ENCODE results near the gene ARL5A.
A peak's percentile ranks its signal among the peaks of the same experiment; 100 is the strongest.
"Not testable (repeated sequence)": the region's sequence is repeated elsewhere in the genome, so short reads cannot be mapped to it uniquely, and the experiment has no call there.

ARL5A gene

DNA sequence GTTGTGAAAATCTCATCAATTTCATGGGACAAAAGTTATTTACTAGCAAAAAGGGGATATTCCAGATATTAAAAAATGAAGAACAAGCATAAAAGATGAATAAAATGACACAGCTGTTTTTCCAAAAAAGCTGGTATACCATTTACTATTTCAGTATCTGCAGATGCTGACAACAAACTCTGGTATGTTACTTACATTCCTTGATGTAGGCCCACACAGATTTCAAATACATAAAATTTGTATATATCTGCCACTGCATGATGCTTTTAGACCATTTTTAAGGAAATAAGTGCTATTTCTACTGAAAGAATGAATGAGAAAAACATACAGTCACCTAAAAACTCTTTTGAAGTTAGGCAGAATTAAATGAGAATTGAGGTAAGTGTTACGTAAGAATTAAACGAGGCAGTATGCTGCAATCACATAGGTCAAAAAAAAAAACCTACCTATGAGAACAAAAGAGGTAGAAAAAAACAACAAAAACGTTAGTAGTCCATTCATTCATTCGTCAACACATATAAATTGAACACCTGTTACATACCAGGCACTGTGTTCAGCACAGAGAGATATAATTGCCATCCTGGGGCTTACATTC is 32.5 kb downstream of the ARL5A start:
- DNase-seq (ENCODE audit: low read depth) = no peak

GRCh38 chr2:151794422-151794821 is 33.8 kb downstream of the ARL5A start:
- not testable (repeated sequence) for DNase-seq (ENCODE audit: low read depth)

DNA sequence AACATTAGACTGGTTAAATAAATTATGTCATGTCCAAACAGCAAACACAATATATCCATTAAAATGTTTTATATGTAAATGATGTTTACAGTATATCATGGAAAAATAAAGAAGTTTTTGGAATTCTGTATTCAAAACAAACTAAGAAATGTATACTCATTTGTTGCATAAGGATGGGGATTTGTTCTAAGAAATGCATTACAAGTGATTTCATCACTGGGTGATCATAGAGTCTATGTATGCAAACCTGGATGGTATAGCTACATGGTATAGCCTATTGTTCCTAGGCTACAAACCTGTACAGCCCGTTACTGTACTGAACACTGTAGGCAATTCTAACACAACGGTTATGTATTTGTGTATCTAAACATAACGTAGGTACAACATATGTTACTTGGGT is 35.1 kb downstream of the ARL5A start:
- DNase-seq (ENCODE audit: low read depth) = no peak

GRCh38 chr2:151792589-151792988 is 35.6 kb downstream of the ARL5A start:
- DNase-seq (ENCODE audit: low read depth) = no peak

DNA sequence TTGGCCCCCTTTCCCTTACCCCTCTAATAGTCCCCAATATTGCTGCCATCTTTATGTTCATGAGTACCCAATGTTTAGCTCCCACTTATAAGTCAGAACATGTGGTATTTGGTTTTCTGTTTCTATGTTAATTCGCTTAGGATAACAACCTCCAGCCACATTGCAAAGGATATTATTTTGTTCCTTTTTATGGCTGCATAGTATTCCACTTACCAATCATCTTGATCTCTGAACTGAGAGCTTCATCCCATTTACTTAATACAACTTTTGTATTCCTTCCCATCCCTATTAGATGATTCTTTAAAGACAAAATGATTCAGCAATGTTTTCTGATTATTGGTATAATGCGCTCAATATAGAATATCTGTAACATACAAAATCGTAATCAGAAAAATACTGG is 36.7 kb downstream of the ARL5A start:
- no peak for DNase-seq (ENCODE audit: low read depth)

GRCh38 chr2:151790689-151791088 is 37.5 kb downstream of the ARL5A start:
- DNase-seq (ENCODE audit: low read depth) = no peak

DNA sequence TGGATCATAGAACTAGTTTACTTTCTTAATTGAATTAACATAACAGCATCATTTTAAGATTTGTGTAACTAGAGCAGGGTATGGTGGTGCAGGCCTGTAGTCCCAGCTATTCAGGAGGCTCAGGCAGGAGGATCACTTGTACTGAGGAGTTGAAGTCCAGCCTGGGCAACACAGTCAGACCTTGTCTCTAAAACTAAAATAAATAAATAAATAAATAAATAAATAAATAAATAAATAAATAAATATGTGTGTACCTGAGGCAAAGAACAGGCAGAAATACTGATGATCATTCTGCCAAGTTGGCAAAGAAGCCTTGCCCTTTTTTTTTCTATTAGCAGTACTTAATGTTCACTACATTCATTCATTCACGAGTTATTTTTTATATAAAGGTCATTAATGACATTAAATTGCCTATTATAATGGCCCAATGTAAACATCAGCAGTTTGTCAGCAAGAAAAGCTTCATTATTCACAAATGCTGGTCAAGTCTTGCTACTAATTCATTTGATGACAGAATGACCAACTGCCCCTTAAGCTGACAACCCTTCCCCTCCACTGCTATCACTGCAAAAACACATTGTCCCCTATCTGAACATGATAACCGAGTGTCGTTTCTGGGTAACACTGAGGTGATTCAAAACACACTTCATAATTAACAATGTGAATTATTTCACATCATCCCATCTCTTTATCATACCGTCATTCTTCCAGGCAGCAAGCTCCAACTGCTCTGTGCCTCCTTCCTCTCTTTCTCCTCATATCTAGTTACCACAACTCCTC is 39.0 kb downstream of the ARL5A start:
- DNase-seq (ENCODE audit: low read depth) = no peak

DNA sequence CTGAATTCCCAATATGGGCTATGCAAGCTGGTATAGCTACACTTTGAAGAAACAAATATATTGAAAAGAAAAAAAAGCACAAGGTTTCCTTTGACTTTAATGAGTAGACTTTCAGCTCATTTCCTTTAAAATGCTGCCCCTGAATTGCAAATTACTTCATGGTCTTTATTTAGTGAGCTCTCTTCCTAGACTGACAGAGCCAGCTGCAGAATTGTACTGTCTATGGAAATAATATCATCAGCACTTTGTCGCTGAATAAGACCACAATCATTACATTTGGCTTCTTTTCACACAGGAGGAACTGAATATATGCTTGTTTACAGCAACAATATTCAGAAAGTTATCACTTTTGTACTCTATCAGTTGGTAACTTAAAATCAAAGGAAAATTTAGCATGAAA is 41.7 kb downstream of the ARL5A start:
- DNase-seq (ENCODE audit: low read depth) = no peak

GRCh38 chr2:151786077-151786476 is 42.1 kb downstream of the ARL5A start:
- DNase-seq (ENCODE audit: low read depth) = no peak

- no peak for DNase-seq (ENCODE audit: low read depth)
Observed at GRCh38 chr2:151783133-151783520, 45.1 kb downstream of the ARL5A start.

- DNase-seq (ENCODE audit: low read depth) = peak; percentile 57
Observed at GRCh38 chr2:151782378-151783132, 45.7 kb downstream of the ARL5A start.

- no peak for DNase-seq (ENCODE audit: low read depth)
Observed at GRCh38 chr2:151781642-151782041, 46.6 kb downstream of the ARL5A start.

DNA sequence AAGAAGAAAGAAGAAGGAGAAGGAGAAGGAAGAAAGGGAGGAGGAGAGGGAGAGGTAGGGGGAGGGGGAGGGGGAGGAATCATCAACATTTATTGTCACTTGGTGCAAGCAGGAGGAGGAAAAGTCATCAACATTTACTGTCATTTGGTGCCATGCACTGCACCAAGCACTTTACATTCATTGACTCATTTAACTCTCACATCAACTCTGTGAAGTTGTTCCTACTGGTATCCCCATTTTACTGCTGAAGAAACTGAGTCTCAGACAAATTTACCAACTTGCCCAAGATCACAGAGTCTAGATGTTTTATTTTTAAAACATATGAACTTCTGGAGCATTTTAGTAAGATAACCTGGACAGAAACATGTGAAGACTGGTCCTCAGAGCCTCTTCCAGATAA is 47.3 kb downstream of the ARL5A start:
- no peak for DNase-seq (ENCODE audit: low read depth)

GRCh38 chr2:151777935-151778334 is 50.3 kb downstream of the ARL5A start:
- no peak for DNase-seq (ENCODE audit: low read depth)

DNA sequence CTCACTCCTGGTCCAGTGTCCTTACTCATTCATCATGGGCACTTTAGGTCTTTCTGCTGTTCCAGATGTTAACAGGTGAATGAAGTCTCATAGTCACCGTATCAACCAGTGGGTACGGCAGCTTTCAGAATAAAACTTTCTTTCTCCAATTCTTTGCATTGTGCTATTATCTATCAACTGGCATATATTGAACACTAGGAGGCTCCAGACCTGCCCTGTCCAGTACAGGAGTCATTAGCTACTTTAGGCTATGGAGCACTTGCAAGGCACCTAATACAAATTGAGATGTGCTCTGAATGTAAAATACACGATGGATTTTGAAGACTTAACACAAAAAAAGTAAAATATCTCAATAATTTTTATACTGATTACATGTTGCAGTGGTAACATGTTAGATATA is 50.7 kb downstream of the ARL5A start:
- DNase-seq (ENCODE audit: low read depth) = no peak

DNA sequence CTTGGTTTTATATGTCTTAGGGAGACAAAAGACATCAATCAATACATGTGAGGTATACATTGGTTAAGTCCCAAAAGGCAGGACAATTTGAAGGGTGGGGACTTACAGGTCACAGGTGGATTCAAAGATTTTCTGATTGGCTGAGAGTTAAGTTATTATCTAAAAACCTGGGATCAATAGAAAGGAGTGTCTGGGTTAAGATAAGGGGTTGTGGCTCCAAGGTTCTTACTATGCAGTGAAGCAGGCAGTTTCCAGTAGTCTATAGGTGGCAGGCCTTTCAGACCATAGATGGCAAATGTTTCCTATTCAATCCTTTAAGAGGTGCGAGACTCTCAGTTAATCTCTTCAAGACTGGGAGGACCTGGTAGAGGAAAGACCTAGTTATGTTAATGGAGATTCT is 51.9 kb downstream of the ARL5A start:
- DNase-seq (ENCODE audit: low read depth) = no peak

GRCh38 chr2:151775057-151775740 is 53.0 kb downstream of the ARL5A start:
- DNase-seq (ENCODE audit: low read depth) = no peak

- DNase-seq (ENCODE audit: low read depth) = no peak
Observed at GRCh38 chr2:151774506-151774905, 53.7 kb downstream of the ARL5A start.

GRCh38 chr2:151771599-151772358 is 56.4 kb downstream of the ARL5A start:
- no peak for DNase-seq (ENCODE audit: low read depth)

GRCh38 chr2:151770995-151771394 is 57.2 kb downstream of the ARL5A start:
- no peak for DNase-seq (ENCODE audit: low read depth)

DNA sequence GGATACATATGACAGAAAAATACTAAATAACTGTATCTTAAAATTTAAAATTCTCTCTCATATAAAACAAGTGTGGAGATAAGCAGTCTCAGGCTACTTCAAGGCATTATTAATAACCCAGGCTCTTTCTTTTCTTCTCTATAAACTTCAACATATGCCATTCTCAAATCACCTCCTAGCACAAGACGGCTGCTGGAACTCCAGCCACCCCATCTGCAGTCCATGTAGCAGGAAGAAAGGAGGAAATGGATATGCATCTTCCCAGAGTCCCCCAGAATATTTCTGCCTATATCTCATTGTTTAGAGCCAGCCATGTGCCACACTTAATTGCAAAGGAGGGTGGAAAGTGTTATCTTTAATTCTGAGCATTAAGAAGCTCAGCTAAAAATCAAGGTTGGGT is 58.6 kb downstream of the ARL5A start:
- no peak for DNase-seq (ENCODE audit: low read depth)

GRCh38 chr2:151767536-151767935 is 60.7 kb downstream of the ARL5A start:
- DNase-seq (ENCODE audit: low read depth) = no peak
